ENCODE data around the gene SRGAP3.

Gene SRGAP3

GRCh38 chr3:9143184-9143583 lies 106.3 kb downstream of the SRGAP3 start:
- DNase-seq (ENCODE audit: low spot score), result no peak

DNA sequence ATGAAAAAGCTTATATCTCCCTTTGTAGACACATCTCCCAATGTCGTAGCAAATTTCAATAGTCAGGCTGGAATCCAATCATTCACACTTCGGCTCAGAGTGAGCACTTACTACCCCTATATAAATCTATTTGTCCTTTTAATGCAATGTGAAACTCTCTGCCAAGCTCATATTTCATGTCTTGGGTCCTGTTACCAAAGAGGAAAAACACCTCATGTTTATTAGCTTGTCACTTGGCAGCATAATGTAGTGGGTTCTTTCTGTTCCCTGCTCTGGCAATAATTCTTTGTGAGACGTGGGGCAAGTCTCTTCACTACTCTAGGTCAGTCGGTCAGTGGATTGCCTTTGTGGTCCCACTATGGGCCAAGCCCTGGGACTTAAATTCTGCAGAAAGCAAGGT lies 107.1 kb downstream of the SRGAP3 start:
- no peak for DNase-seq (ENCODE audit: low spot score)

- DNase-seq (ENCODE audit: low spot score), result no peak
Measured at GRCh38 chr3:9141928-9142289, 107.5 kb downstream of the SRGAP3 start.

DNA sequence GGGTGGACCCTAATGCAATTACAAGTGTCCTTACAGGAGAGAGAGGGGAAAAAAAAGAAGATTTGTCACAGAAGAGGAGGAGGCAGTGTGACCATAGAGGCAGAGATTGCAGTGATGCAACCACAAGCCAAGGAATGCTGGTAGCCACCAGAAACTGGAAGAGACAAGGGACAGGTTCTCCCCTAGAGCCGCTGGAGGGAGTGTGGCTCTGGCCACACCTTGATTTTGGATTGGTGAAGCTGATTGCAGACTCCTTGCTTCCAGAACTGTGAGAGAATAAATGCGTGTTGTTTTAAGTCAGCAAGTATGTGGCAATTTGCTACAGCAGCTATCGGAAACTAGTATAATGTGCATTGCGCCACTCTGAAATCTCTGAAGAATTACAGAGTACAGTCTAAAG lies 110.1 kb downstream of the SRGAP3 start:
- no peak for DNase-seq (ENCODE audit: low spot score)

DNA sequence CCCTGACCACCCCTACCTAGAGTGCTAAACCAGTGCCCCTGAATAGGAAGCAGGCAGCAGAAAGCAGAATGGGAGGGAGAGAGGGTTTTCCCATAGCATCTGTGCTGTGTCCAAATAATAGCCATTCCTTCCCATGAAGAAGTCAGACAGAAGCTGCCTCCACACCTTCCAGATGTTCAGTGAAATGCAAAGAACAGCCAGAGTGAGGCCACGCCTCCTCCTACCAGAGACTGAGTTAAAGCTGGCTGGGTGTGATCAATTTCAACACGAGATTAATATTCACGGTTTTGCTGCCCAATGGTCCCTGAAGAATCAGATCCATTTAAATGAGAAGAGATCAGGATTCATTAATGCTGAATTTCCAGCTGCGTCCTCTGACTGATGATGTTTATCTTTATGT lies 111.8 kb downstream of the SRGAP3 start:
- DNase-seq (ENCODE audit: low spot score), result no peak

DNA sequence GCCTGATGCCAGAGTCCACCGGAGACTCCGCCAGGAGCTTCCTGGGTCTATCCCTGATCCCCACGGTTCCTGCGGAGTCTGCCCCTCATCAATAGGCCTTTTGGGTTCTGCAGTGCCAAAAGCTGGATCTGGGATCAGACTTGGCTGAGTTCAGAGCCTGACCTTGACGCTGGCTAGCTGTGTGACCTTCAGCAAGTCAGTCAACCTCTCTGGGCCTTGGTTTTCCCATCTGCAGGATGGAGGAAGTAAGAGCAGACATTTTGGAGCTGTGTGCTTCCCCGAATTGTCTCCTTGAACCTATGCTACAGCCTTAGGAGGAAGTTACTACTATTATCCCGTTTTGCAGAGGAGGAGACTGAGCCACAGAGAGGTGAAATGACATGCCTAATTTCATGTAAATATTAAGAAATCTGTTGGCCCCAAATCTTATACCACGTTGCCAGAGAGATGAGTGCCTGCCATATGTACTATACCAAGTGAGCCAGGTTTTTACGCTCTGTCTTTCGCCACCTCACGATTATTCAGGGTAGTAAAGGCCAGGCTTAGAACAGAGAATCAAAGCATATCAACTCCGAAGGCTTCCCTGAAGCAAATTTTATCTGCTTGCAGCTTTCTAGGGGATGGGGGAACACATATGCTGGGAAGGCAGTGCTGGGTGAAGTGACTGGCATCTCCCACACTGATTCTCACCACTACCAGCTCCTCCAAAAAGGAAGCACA lies 112.5 kb downstream of the SRGAP3 start:
- DNase-seq (ENCODE audit: low spot score), result no peak

DNA sequence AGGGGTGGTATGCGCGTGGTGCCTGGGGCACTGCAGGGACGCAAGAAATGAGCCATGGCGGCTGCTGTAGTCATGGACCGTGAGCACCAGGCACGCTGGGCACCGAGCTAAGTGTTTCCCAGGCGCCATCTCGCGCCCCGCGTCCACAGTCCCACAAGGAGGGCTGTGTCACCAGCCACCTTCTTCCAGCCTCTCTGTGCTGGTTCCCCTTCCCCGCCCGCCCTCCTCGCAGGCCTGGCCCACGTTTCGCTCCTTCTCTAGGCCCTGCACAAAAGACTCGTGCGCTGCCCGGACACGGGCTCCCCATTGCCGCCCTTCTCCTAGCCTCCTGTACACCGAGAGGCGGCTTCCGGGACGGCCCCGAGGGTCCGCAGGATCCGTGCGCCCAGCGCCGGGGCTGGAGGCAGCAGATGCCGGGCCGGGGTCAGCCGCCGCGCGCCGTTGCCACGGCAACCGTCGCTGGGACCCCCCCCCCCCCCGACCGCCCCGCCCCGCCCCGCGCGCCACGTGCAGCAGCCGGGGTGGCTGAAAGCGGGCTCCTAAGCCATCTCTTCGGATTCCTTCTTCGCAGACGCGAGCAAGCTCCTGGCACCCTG lies 113.4 kb downstream of the SRGAP3 start:
- DNase-seq (ENCODE audit: low spot score), result no peak

DNA sequence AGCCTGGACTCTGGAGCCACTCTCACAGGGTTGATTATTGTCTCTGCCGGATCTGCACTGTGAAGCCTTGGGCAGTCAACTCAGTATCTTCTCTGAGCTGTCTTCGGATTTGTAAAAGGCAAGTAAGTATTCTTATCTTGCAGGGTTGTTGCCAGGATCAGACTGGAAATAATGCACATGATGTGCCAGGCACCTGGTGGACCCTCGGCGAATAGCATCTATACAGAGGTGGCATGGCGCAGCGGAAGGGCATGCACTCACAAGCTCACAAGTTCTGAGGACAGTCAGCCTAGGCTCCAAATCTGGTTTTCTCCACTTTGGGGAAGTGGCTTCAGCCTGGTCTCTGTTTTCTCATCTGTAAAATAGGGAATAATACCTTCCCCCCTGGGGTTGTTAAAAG lies 113.9 kb downstream of the SRGAP3 start:
- no peak for DNase-seq (ENCODE audit: low spot score)

DNA sequence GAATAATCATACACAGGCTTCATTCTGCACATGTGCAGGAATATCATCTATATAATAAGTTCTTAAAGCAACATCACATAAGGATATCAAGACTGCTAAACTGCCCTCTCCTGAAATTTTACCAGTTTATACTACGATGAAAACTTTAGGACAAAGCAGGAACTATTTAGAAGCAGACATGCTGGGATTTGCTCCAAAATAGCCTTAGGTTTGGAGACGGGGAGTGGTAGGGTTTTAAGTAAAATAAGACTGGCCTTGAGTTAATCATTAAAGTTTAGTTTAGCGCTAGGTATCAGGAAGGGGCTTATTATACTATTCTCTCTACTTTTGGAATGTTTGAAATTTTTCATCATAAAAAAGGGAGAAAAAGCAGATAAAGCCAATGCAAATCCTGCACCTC lies 115.8 kb downstream of the SRGAP3 start:
- DNase-seq (ENCODE audit: low spot score), result no peak

GRCh38 chr3:9130345-9131305 lies 118.8 kb downstream of the SRGAP3 start:
- DNase-seq (ENCODE audit: low spot score), result no peak

GRCh38 chr3:9129365-9129764 lies 120.1 kb downstream of the SRGAP3 start:
- DNase-seq (ENCODE audit: low spot score), result no peak

- DNase-seq (ENCODE audit: low spot score), result no peak
Measured at GRCh38 chr3:9125278-9125951, 124.0 kb downstream of the SRGAP3 start.

GRCh38 chr3:9124730-9125129 lies 124.7 kb downstream of the SRGAP3 start:
- DNase-seq (ENCODE audit: low spot score), result no peak

DNA sequence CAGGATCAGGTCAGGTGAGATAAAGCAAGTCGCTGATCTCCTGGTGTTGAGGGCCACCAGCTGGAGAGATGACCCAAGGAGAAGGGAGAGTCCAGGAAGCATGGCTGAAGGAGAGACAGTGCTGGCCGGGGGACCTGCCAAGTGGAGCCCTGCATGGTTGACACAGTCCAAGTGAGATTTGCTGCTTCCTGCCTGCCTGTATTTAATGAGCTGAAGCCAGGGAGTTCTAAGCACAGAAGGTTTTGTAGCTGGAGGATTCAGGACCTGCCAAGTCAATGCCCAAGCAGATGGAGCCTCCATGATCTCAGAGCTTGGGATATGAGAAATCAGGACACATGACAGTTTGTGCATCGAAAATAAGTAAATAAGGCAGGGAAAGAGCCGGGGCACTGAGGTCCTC lies 125.6 kb downstream of the SRGAP3 start:
- no peak for DNase-seq (ENCODE audit: low spot score)

- no peak for DNase-seq (ENCODE audit: low spot score)
Measured at GRCh38 chr3:9122732-9123364, 126.6 kb downstream of the SRGAP3 start.

- DNase-seq (ENCODE audit: low spot score), result no peak
Measured at GRCh38 chr3:9121366-9122001, 128.0 kb downstream of the SRGAP3 start.

DNA sequence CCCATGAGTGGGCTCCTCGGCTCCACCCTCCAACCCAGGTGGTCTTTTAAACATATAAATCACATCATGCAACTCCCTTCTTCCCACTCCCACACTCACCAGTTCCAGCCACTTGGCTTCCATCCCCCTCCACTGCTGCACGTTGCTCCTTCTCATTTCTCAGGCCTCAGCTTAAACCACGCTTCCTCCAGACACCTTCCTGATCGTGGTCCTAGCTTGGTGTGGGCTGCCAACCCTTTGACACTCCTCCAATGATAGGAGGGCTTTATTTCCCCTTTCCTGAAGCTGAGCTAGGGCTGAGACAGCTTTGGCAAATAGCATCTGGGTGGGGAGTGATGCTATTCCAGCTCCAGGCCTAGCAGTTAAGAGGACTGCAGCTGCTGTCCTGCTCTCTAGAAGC lies 130.1 kb downstream of the SRGAP3 start:
- DNase-seq (ENCODE audit: low spot score), result no peak

- DNase-seq (ENCODE audit: low spot score), result no peak
Measured at GRCh38 chr3:9118222-9118621, 131.2 kb downstream of the SRGAP3 start.

DNA sequence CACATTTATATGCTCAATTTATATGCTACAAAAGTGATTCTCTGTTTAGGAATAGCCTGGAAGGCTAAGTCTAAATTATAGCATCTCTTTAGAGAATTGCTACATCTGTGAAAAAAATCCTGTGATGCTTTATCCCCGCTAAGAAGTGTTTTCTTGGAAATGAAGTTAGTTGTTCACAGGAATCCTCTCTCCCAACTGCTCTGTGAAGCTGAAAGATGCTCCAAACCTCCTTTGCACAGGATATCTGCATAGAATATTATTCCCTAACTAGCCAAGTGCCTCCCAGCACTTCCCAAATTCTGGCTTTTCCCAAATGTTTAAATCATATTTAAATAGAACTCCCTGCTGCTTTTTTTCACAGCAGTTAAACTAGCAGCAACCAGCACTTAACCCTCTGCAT lies 132.2 kb downstream of the SRGAP3 start:
- DNase-seq (ENCODE audit: low spot score), result no peak

DNA sequence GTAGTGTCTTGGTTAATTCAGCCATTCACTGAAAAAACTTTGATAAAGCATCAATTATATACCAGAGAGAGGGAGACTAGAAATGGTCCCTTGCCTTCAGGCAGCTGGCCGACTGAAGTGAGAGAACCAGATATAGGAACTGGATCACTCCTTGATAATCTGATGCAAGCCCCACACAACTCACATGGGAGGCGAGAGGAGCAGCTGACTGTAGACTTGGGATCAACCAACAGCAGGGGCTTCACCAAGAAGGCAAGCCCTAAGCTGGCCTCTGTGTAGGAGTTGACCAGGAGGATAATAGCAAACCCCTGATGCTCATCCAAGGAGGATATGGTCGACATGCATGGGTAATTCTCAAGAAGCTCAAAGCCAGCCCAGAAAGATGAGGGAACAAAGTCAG lies 133.1 kb downstream of the SRGAP3 start:
- DNase-seq (ENCODE audit: low spot score), result no peak

DNA sequence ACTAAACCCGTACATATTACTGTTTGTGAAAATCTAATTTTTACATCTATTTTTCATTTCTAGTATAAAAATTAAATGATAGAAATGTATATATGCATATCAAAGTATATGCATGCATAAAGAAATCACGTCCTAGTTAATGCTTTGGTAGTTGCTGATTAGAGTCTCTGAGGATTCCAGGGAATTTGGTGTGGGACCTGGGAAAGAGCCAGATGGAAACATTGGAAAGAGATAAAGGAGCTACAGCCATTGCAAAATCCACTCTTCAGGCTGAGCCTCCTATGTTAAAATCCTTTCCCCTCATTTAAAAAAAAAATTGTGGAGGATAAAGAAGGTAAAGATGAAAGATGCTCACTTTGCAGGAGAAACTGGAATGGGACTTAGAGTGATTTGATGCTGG lies 134.1 kb downstream of the SRGAP3 start:
- no peak for DNase-seq (ENCODE audit: low spot score)
